ENCODE data around the gene FBXO42.

- TF ChIP-seq POLR2AphosphoS5 (IDR thresholded peaks at IDR 0.05) (no peak), POLR2A (IDR thresholded peaks at IDR 0.05; ENCODE audit: low read depth) (no peak), CTCF (IDR thresholded peaks at IDR 0.05) (no peak), EP300 (IDR thresholded peaks at IDR 0.05) (no peak)
Measured at GRCh38 chr1:16302709-16303627, 49.3 kb downstream of the FBXO42 start.

Data from esophagus muscularis mucosa (tissue), 4 donors.